HL-60 (cell line): ENCODE measurements around the gene NAALADL2.

Experiments used
- SPI1 ChIP-seq: IDR thresholded peaks from 2 replicates; pipeline ENCODE4 v1.6.1; 2012; ENCODE audit warnings: low read depth, mild to moderate bottlenecking, borderline replicate concordance
- TF ChIP-seq, protein P1 (sequence below): IDR thresholded peaks from one replicate; pipeline ENCODE4 v1.5.1; 2011; ENCODE audit warnings: low read length, control low read depth, inconsistent platforms; ENCODE audit not compliant: insufficient read depth

DNA sequence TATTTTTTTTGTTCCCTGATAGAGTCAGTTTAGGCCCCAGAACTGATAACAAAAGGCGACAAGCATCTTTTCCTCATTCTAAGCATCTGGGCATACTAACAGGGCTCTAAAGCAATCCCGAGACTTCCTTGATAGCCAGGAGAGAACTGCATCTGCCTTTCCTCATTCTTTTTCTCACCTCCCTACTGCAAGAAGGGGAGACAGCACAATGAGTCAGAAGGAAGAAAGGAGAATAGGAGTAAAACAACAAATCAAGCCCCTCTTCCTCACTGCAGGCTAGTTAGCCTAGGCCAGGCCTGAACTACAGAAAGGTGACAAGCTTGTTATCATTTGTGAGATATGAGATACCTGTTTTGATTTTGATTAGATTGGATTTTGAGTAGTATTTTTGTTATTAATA, 97.9 kb downstream of the NAALADL2 start:
- TF ChIP-seq, protein P1, sequence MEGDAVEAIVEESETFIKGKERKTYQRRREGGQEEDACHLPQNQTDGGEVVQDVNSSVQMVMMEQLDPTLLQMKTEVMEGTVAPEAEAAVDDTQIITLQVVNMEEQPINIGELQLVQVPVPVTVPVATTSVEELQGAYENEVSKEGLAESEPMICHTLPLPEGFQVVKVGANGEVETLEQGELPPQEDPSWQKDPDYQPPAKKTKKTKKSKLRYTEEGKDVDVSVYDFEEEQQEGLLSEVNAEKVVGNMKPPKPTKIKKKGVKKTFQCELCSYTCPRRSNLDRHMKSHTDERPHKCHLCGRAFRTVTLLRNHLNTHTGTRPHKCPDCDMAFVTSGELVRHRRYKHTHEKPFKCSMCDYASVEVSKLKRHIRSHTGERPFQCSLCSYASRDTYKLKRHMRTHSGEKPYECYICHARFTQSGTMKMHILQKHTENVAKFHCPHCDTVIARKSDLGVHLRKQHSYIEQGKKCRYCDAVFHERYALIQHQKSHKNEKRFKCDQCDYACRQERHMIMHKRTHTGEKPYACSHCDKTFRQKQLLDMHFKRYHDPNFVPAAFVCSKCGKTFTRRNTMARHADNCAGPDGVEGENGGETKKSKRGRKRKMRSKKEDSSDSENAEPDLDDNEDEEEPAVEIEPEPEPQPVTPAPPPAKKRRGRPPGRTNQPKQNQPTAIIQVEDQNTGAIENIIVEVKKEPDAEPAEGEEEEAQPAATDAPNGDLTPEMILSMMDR, result no peak
- no peak for TF ChIP-seq SPI1
